HepG2 (cell line): ENCODE data around the gene HSF4. TPM values are rescaled to one million over a fixed set of nuclear protein-coding genes. Genes with fewer than 3 reads are reported as not detected.

Experiments
- AGO1 ChIP-seq: fragments of 200-400 bp; formaldehyde crosslinking; IDR thresholded peaks from 2 replicates; pipeline ENCODE4 v1.6.1; 2017; ENCODE audit warnings: mild to moderate bottlenecking, low read depth, low read length, moderate library complexity; ENCODE audit not compliant: poor library complexity, severe bottlenecking
- ATF7 ChIP-seq, 2 experiments: fragments of 450-650 bp in 1 of 2; sonication (generic) in 1 of 2; formaldehyde crosslinking in 1 of 2; IDR thresholded peaks; 2 replicates each; pipeline versions ENCODE4 v1.4.0 to v1.6.1; 2016 to 2020; ENCODE audit warnings: antibody characterized with exemption in 1 of 2, mild to moderate bottlenecking in 1 of 2, missing genetic modification reagents in 1 of 2
- CBX1 ChIP-seq: IDR thresholded peaks from one replicate; pipeline ENCODE4 v1.6.1; 2016; ENCODE audit warnings: antibody characterized with exemption, low read depth
- EP300 ChIP-seq, 3 experiments: sonication (generic) in 1 of 3; formaldehyde crosslinking in 1 of 3; IDR thresholded peaks; 2 replicates each; pipeline versions ENCODE4 v1.5.1 to v1.6.1; 2011 to 2020; ENCODE audit warnings: low read depth in 2 of 3, low read length in 2 of 3, borderline replicate concordance in 1 of 3, improper control_type of control experiment in 1 of 3, mild to moderate bottlenecking in 1 of 3, missing genetic modification reagents in 1 of 3, moderate library complexity in 1 of 3
- HDAC2 ChIP-seq: sonication (generic); formaldehyde crosslinking; IDR thresholded peaks from 2 replicates; pipeline ENCODE4 v1.4.0; 2020; ENCODE audit warnings: missing genetic modification reagents
- HNRNPL ChIP-seq: fragments of 200-400 bp; formaldehyde crosslinking; IDR thresholded peaks from 2 replicates; pipeline ENCODE4 v1.6.1; 2017; ENCODE audit warnings: mild to moderate bottlenecking, low read depth, low read length
- HOXA9 ChIP-seq: sonication (generic); formaldehyde crosslinking; IDR thresholded peaks from 2 replicates; pipeline ENCODE4 v1.8.1; 2022; ENCODE audit warnings: missing genetic modification reagents, mild to moderate bottlenecking, moderate library complexity, borderline replicate concordance
- ISX ChIP-seq: sonication (generic); formaldehyde crosslinking; conservative IDR thresholded peaks from 2 replicates; pipeline ENCODE4 v1.5.0; 2020; ENCODE audit warnings: missing genetic modification reagents
- KDM1A ChIP-seq: IDR thresholded peaks from 2 replicates; pipeline ENCODE4 v1.6.1; 2016; ENCODE audit warnings: missing compliant biosample characterization
- MAZ ChIP-seq, 2 experiments: sonication (generic) in 1 of 2; formaldehyde crosslinking in 1 of 2; IDR thresholded peaks; 2 replicates each; pipeline versions ENCODE4 v1.5.0 to v1.6.1; 2012 to 2020; ENCODE audit warnings: low read depth in 2 of 2, mild to moderate bottlenecking in 2 of 2, borderline replicate concordance in 1 of 2, improper control_type of control experiment in 1 of 2, low read length in 1 of 2, missing genetic modification reagents in 1 of 2, moderate library complexity in 1 of 2
- NRL ChIP-seq: sonication (generic); formaldehyde crosslinking; IDR thresholded peaks from 2 replicates; pipeline ENCODE4 v1.5.0; 2020; ENCODE audit warnings: missing genetic modification reagents, mild to moderate bottlenecking, moderate library complexity, borderline replicate concordance
- RCOR2 ChIP-seq: IDR thresholded peaks from 2 replicates; pipeline ENCODE4 v1.6.1; 2016; ENCODE audit warnings: missing biosample characterization, missing genetic modification reagents
- SRY ChIP-seq: sonication (generic); formaldehyde crosslinking; IDR thresholded peaks from 2 replicates; pipeline ENCODE4 v1.8.0; 2022; ENCODE audit warnings: mild to moderate bottlenecking, missing genetic modification reagents
- TARDBP ChIP-seq: sonication (generic); formaldehyde crosslinking; IDR thresholded peaks from 2 replicates; pipeline ENCODE4 v1.8.0; 2022; ENCODE audit warnings: mild to moderate bottlenecking, missing genetic modification reagents
- TBL1XR1 ChIP-seq: fragments of 150-350 bp; IDR thresholded peaks from 2 replicates; pipeline ENCODE4 v1.6.1; 2014; ENCODE audit warnings: borderline replicate concordance, low read length; ENCODE audit not compliant: partially characterized antibody
- ZEB1 ChIP-seq: IDR thresholded peaks from 2 replicates; pipeline ENCODE4 v1.6.1; 2012; ENCODE audit warnings: mild to moderate bottlenecking, low read depth, inconsistent platforms; ENCODE audit not compliant: insufficient replicate concordance
- ZNF3 ChIP-seq: IDR thresholded peaks from 2 replicates; pipeline ENCODE4 v1.7.0; 2017; ENCODE audit warnings: inconsistent platforms
- ZNF766 ChIP-seq: sonication (generic); formaldehyde crosslinking; IDR thresholded peaks from 2 replicates; pipeline ENCODE4 v1.5.0; 2020; ENCODE audit warnings: missing genetic modification reagents, borderline replicate concordance
- ZNF775 ChIP-seq: sonication (generic); formaldehyde crosslinking; IDR thresholded peaks from 2 replicates; pipeline ENCODE4 v1.4.0; 2020; ENCODE audit warnings: missing genetic modification reagents, mild to moderate bottlenecking, moderate library complexity, borderline replicate concordance
- polyA plus RNA-seq, 8 experiments: library from polyadenylated mRNA; depleted of rRNA in 3 of 8; stranded (reverse) in 7 of 8; unstranded in 1 of 8; fragments of >200 nt; fragmentation: Illumina TruSeq in 4 of 8; extraction: Trizol in 4 of 8; gene quantifications; 2 replicates each; pipeline versions ENCODE4 v1.2.1 to v1.2.3, GENCODE V29; 2011 to 2016; ENCODE audit warnings: low read depth in 4 of 8, missing spikeins in 1 of 8, mixed read lengths in 1 of 8; ENCODE audit not compliant: insufficient read depth in 1 of 8
- total RNA-seq, 5 experiments: library from RNA; depleted of rRNA; stranded (reverse); fragments of >200 nt; fragmentation: Illumina TruSeq; extraction: Trizol; gene quantifications; 2 replicates each; pipeline ENCODE4 v1.2.3, GENCODE V29; 2016; ENCODE audit warnings: low read depth in 1 of 5
- TF ChIP-seq, protein P1 (sequence below): sonication (generic); formaldehyde crosslinking; IDR thresholded peaks from 2 replicates; pipeline ENCODE4 v1.4.0; 2020; ENCODE audit warnings: low read depth, mild to moderate bottlenecking, missing genetic modification reagents
- TF ChIP-seq, protein P2 (sequence below): sonication (generic); formaldehyde crosslinking; IDR thresholded peaks from 2 replicates; pipeline ENCODE4 v1.4.0; 2020; ENCODE audit warnings: missing genetic modification reagents, borderline replicate concordance
- TF ChIP-seq, protein P3 (sequence below): fragments of 450-650 bp; IDR thresholded peaks from 2 replicates; pipeline ENCODE4 v1.6.1; 2017

Gene HSF4
- total and polyA plus RNA-seq, 2 of the 13 experiments (the other 11 are each of a cell fraction or from before 2014, with no cell fraction given) = 3.5 to 16.9 TPM

DNA sequence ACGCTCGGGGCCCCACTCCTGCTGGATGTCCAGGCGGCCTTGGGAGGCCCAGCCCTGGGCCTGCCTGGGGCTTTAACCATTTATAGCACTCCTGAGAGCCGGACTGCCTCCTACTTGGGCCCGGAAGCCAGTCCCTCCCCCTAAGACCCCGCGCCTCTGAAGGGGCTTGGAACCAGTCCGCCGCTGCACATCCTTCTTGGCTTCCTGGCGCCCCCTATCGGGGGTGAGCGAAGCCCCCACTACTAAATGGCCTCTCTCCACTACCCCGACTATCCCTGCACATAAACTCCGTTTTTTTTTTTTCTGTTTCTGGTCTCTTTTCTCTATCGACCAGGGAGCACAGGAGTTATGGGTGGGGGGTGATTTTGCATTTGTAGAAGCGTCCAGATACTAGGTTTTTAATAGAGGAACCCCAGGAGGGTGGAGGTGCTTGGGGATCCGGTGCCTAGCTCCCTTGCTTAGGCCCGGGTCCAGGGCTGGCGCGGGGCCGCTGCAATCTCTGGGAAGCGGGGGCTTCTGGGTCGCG, 5.2 kb downstream of the HSF4 start (continued):
- TF ChIP-seq MAZ (IDR thresholded peaks at IDR 0.05; ENCODE audit: borderline replicate concordance, low read depth, low read length) = 0 out of 2 replicates have a peak, but pooled peaks have one; percentile 36
- no peak for TF ChIP-seq MAZ (CRISPR knock-in tag; IDR thresholded peaks at IDR 0.05; ENCODE audit: low read depth)
- no peak for TF ChIP-seq TBL1XR1
- no peak for TF ChIP-seq ZNF766 (CRISPR knock-in tag)
- no peak for TF ChIP-seq KDM1A (CRISPR knock-in tag)
- TF ChIP-seq ATF7 (IDR thresholded peaks at IDR 0.05) = no peak
- no peak for TF ChIP-seq ATF7 (CRISPR knock-in tag; IDR thresholded peaks at IDR 0.05)
- TF ChIP-seq TARDBP (CRISPR knock-in tag) = peak; percentile 33; the same call in 1 of the 2 replicates
- peak; percentile 10; the same call in 1 of the 2 replicates for TF ChIP-seq RCOR2 (CRISPR knock-in tag)
- no peak for TF ChIP-seq HOXA9 (CRISPR knock-in tag)
- TF ChIP-seq ZEB1 = no peak
- TF ChIP-seq, protein P1, sequence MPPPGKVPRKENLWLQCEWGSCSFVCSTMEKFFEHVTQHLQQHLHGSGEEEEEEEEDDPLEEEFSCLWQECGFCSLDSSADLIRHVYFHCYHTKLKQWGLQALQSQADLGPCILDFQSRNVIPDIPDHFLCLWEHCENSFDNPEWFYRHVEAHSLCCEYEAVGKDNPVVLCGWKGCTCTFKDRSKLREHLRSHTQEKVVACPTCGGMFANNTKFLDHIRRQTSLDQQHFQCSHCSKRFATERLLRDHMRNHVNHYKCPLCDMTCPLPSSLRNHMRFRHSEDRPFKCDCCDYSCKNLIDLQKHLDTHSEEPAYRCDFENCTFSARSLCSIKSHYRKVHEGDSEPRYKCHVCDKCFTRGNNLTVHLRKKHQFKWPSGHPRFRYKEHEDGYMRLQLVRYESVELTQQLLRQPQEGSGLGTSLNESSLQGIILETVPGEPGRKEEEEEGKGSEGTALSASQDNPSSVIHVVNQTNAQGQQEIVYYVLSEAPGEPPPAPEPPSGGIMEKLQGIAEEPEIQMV (CRISPR knock-in tag) = peak; percentile 20; the same call in 1 of the 2 replicates
- TF ChIP-seq CBX1 = peak; percentile 15
- no peak for TF ChIP-seq ISX (CRISPR knock-in tag)
- TF ChIP-seq HNRNPL = 0 out of 2 replicates have a peak, but pooled peaks have one; percentile 24
- peak; percentile 32; the same call in 1 of the 2 replicates for TF ChIP-seq NRL (CRISPR knock-in tag)
- no peak for TF ChIP-seq ZNF3 (CRISPR knock-in tag)
- no peak for TF ChIP-seq AGO1
- 0 out of 2 replicates have a peak, but pooled peaks have one; percentile 2 for TF ChIP-seq HDAC2 (CRISPR knock-in tag)
- peak; percentile 38; the same call in 1 of the 2 replicates for TF ChIP-seq SRY
- 0 out of 2 replicates have a peak, but pooled peaks have one; percentile 49 for TF ChIP-seq ZNF775
- TF ChIP-seq, protein P2, sequence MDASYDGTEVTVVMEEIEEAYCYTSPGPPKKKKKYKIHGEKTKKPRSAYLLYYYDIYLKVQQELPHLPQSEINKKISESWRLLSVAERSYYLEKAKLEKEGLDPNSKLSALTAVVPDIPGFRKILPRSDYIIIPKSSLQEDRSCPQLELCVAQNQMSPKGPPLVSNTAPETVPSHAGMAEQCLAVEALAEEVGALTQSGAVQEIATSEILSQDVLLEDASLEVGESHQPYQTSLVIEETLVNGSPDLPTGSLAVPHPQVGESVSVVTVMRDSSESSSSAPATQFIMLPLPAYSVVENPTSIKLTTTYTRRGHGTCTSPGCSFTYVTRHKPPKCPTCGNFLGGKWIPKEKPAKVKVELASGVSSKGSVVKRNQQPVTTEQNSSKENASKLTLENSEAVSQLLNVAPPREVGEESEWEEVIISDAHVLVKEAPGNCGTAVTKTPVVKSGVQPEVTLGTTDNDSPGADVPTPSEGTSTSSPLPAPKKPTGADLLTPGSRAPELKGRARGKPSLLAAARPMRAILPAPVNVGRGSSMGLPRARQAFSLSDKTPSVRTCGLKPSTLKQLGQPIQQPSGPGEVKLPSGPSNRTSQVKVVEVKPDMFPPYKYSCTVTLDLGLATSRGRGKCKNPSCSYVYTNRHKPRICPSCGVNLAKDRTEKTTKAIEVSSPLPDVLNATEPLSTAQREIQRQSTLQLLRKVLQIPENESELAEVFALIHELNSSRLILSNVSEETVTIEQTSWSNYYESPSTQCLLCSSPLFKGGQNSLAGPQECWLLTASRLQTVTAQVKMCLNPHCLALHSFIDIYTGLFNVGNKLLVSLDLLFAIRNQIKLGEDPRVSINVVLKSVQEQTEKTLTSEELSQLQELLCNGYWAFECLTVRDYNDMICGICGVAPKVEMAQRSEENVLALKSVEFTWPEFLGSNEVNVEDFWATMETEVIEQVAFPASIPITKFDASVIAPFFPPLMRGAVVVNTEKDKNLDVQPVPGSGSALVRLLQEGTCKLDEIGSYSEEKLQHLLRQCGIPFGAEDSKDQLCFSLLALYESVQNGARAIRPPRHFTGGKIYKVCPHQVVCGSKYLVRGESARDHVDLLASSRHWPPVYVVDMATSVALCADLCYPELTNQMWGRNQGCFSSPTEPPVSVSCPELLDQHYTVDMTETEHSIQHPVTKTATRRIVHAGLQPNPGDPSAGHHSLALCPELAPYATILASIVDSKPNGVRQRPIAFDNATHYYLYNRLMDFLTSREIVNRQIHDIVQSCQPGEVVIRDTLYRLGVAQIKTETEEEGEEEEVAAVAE (CRISPR knock-in tag) = 0 out of 2 replicates have a peak, but pooled peaks have one; percentile 19
- TF ChIP-seq EP300 (IDR thresholded peaks at IDR 0.05; ENCODE audit: low read depth in 2 of 2, low read length in 2 of 2) = no peak
- TF ChIP-seq EP300 (CRISPR knock-in tag; IDR thresholded peaks at IDR 0.05; ENCODE audit: borderline replicate concordance) = no peak; the same call in 1 of the 2 replicates
- TF ChIP-seq, protein P3, sequence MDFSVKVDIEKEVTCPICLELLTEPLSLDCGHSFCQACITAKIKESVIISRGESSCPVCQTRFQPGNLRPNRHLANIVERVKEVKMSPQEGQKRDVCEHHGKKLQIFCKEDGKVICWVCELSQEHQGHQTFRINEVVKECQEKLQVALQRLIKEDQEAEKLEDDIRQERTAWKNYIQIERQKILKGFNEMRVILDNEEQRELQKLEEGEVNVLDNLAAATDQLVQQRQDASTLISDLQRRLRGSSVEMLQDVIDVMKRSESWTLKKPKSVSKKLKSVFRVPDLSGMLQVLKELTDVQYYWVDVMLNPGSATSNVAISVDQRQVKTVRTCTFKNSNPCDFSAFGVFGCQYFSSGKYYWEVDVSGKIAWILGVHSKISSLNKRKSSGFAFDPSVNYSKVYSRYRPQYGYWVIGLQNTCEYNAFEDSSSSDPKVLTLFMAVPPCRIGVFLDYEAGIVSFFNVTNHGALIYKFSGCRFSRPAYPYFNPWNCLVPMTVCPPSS = no peak
